SIG-M5 treated with dmso at 0.1 percent for 504 hours (cell line): Measurements from ENCODE around the gene ZEB1.

Experiments used
- DNase-seq: peaks from one replicate; lab custom pipeline; 2025; ENCODE audit not compliant: unreplicated experiment; lab: John Stamatoyannopoulos, UW

The ZEB1 gene

GRCh38 chr10:31578951-31579350 lies 259.9 kb downstream of the ZEB1 start:
- no peak for DNase-seq
